Muscle of leg (tissue), 11 donors: ENCODE measurements around the gene DIS3L2. TPM values are rescaled to one million over a fixed set of nuclear protein-coding genes. Genes with fewer than 3 reads are reported as not detected.
"Not testable (repeated sequence)": the region's sequence is repeated elsewhere in the genome, so short reads cannot be mapped to it uniquely, and the experiment has no call there.

ENCODE experiments used
- DNase-seq: peaks from one replicate; pipeline ENCODE4 v3.0.0; 2013
- H3K27ac ChIP-seq: one replicate; pipeline ENCODE4 v1.5.1; 2013; ENCODE audit warnings: mild to moderate bottlenecking, low read length, control low read depth
- H3K27me3 ChIP-seq: one replicate; pipeline ENCODE4 v1.6.1; 2013; ENCODE audit warnings: low read length; ENCODE audit not compliant: control insufficient read depth, insufficient read depth
- H3K36me3 ChIP-seq: one replicate; pipeline ENCODE4 v1.6.1; 2013; ENCODE audit warnings: low read length; ENCODE audit not compliant: control insufficient read depth, insufficient read depth
- H3K4me1 ChIP-seq: one replicate; pipeline ENCODE4 v1.6.1; 2013; ENCODE audit warnings: low read length; ENCODE audit not compliant: control insufficient read depth, insufficient read depth
- H3K4me3 ChIP-seq: one replicate; pipeline ENCODE4 v1.5.1; 2013; ENCODE audit warnings: low read length, control low read depth
- H3K9me3 ChIP-seq: replicated peaks from 2 replicates; pipeline ENCODE4 v1.6.1; 2013; ENCODE audit warnings: low read depth, low read length; ENCODE audit not compliant: control insufficient read depth
- WGBS: methylation state at CpG from one replicate; pipeline ENCODE4 v1.1.5; 2013; ENCODE audit warnings: missing lambda C conversion rate; ENCODE audit not compliant: insufficient coverage; 5-methylcytosine and 5-hydroxymethylcytosine counted together
- polyA plus RNA-seq, 8 donors: library from polyadenylated mRNA; unstranded; fragments of 120-200 nt; gene quantifications; one replicate each; pipeline versions ENCODE4 v1.2.1 to v1.2.3, GENCODE V29; 2013; ENCODE audit warnings: inconsistent platforms in 1 of 8, low replicate concordance in 1 of 8; ENCODE audit not compliant: insufficient read length in 8 of 8, insufficient read depth in 1 of 8
- total RNA-seq: library from RNA; stranded (reverse); fragments of 120-200 nt; gene quantifications from one replicate; pipeline ENCODE4 v1.2.4, GENCODE V29; 2013

The DIS3L2 gene
- total and polyA plus RNA-seq, 9 donors, result 19.3 to 29.8 (median 24.3) TPM

DNA sequence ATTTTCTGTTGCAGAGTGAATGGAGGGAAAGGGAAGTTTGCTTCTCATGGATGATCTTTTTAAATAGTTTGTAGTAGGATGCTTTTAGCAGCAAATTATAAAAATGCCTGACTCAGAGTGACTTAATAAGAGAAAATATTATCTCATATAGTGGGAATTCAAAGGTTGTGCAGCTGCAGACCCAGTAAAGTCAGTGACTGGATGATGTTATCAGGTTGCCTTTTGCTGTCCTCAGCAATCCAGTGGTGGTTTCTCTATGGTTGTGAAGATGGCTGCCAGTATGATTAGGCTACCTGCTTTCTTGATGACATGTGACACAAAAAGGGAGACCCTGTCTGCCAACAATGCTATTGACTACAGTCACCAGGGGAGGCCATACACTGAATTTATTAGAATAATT lies 184.8 kb downstream of the DIS3L2 start:
- H3K4me1 ChIP-seq, result no peaks in the 10 kb centered on the region
- H3K27me3 ChIP-seq, result no peaks in the 10 kb centered on the region
- DNase-seq, result no peak
- no peak overlapping the region for H3K4me3 ChIP-seq
- H3K36me3 ChIP-seq, result no peaks in the 10 kb centered on the region
- H3K9me3 ChIP-seq, result no peaks in the 10 kb centered on the region
- no peak overlapping the region for H3K27ac ChIP-seq

DNA sequence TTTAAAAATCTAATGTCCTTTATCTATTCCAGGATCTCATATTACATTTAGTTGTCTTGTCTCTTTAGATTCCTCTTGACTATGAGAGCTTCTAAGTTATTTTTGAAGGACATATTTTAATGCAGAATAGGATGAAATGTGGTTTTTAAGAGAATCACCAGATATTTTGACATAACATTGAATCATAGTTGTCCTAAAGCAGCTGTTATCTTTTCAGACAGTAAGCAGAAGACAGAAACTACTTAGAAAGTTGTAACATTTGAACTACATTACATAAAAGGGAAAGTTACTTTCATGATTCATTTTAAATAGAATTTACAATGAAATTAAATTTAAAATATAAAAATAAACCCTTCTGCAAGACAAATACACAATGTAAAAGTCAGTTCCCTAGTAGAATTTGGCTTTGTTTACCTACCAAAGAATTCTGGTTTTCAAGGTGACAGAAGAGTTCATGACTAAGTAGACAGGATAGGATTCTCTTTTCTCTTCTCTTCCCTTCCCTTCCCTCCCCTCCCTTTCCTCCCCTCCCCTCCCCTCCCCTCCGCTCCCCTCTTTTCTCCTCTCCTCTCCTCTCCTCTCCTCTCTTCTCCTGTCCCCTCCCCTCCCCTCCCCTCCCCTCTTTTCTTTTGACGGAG lies 186.0 kb downstream of the DIS3L2 start:
- Histone ChIP-seq H3K4me3 (no peak overlapping the region), H3K9me3 (no peaks in the 10 kb centered on the region), H3K4me1 (no peaks in the 10 kb centered on the region), H3K27ac (no peak overlapping the region), H3K36me3 (no peaks in the 10 kb centered on the region), H3K27me3 (no peaks in the 10 kb centered on the region)
- WGBS, result 100% methylated on average over 1 of the region's 2 CpGs
- no peak for DNase-seq

DNA sequence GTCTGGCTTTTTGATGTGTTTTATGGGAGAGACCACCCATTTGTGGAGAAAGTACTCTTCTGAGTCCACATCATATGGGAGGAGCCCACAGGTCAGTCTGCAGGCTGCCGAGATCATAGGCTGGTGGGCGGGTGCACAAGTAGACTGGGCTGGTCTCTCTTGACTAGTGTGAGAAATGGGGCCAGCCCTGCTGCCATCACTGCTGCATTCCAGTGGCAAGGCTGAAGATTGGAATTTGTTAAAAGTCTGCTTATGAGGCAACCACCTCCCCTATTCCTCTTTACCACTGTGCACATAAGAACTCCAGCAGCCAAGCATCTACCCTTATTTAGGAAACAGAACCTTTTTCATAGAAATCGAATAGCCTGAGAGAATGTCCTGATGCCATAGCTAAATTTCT lies 200.7 kb downstream of the DIS3L2 start:
- Histone ChIP-seq H3K27ac (no peak overlapping the region), H3K4me3 (no peak overlapping the region), H3K27me3 (no peaks in the 10 kb centered on the region), H3K4me1 (no peaks in the 10 kb centered on the region), H3K36me3 (peaks cover 14% of the 10 kb centered on the region), H3K9me3 (no peaks in the 10 kb centered on the region)
- DNase-seq, result no peak
- 90% methylated on average over 2 of the region's 3 CpGs for WGBS

DNA sequence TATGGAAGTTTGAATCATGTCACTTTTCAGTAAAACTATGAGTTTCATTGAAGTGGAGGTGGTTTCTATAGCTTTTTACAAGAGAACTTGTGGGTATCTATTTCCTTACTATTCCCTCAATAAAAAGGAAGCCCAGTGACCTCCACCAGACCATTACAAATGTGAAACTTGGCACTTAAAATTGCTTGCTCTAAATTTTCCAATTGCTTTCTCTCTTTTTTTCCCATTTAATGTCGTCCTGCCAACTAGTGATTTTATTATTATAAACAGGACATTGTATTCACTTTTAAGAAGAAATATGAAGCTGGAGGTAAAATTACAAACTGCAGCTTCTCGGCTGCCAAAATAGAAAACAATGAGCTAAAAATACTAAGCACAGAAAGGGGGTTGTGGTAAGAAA lies 208.9 kb downstream of the DIS3L2 start:
- Histone ChIP-seq H3K9me3 (peaks cover 4% of the 10 kb centered on the region), H3K4me3 (no peak overlapping the region), H3K36me3 (no peaks in the 10 kb centered on the region), H3K27ac (peak overlapping the region; percentile 74), H3K4me1 (peaks cover 3% of the 10 kb centered on the region), H3K27me3 (no peaks in the 10 kb centered on the region)
- no CpG with 5 or more reads among the region's 2 CpGs for WGBS
- DNase-seq, result peak; percentile 89

DNA sequence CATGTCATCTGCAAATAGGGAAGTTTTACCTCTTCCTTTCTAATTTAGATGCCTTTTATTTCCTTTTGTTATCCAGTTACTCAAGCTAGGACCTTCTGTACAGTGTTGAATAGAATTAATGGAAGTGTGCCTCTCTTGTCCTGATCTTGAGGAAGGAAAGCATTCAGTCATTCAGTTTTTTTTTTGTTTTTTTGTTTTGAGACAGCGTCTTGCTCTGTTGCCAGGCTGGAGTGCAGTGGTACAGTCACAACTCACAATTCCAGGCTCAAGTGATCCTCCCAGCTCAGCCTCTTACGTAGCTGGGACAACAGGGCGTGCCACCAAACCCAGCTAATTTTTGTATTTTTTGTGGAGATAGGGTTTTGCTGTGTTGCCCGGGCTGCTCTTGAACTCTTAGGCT lies 213.1 kb downstream of the DIS3L2 start:
- 50% methylated on average over 1 of the region's 4 CpGs for WGBS
- DNase-seq, result peak; percentile 5
- no peaks in the 10 kb centered on the region for H3K27me3 ChIP-seq
- H3K4me1 ChIP-seq, result peaks cover 3% of the 10 kb centered on the region
- H3K4me3 ChIP-seq, result no peak overlapping the region
- no peak overlapping the region for H3K27ac ChIP-seq
- H3K36me3 ChIP-seq, result no peaks in the 10 kb centered on the region
- H3K9me3 ChIP-seq, result peaks cover 7% of the 10 kb centered on the region

DNA sequence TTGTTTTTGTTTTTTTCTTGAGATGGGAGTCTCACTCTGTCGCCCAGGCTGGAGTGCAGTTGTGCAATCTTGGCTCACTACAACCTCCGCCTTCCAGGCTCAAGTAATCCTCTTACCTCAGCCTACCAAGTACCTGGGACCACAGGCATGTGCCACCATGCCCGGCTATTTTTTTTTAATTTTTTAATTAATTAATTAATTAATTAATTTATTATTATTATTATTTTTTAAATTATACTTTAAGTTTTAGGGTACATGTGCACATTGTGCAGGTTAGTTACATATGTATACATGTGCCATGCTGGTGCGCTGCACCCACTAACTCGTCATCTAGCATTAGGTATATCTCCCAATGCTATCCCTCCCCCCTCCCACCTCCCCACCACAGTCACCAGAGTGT lies 215.1 kb downstream of the DIS3L2 start:
- not testable (repeated sequence) for H3K27ac ChIP-seq, H3K4me3 ChIP-seq, H3K4me1 ChIP-seq, H3K9me3 ChIP-seq, DNase-seq, H3K27me3 ChIP-seq, H3K36me3 ChIP-seq
- no CpG with 5 or more reads among the region's 5 CpGs for WGBS

DNA sequence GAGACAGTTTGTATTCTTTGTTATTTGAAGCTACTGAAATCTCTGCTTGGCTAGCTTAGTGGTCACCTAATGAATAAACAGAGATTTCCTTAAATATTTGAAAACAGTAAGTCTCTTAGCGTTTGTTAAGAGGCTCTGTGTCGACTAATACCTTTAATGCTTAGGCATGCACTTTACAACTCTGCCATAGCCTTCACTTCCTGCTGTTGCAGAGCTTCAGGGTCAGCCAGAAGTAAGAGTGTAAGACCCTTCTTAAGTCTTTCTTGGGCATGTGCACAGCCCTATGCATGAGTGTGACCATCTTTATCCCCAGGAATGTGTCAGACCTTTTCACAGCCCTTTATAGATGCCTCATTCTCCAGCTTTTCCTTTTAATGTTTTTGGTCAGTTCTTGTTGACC lies 221.8 kb downstream of the DIS3L2 start:
- no peaks in the 10 kb centered on the region for H3K27me3 ChIP-seq
- no peaks in the 10 kb centered on the region for H3K36me3 ChIP-seq
- H3K9me3 ChIP-seq, result peaks cover 8% of the 10 kb centered on the region
- H3K27ac ChIP-seq, result no peak overlapping the region
- no peak for DNase-seq
- H3K4me1 ChIP-seq, result no peaks in the 10 kb centered on the region
- no CpG with 5 or more reads among the region's 2 CpGs for WGBS
- no peak overlapping the region for H3K4me3 ChIP-seq

DNA sequence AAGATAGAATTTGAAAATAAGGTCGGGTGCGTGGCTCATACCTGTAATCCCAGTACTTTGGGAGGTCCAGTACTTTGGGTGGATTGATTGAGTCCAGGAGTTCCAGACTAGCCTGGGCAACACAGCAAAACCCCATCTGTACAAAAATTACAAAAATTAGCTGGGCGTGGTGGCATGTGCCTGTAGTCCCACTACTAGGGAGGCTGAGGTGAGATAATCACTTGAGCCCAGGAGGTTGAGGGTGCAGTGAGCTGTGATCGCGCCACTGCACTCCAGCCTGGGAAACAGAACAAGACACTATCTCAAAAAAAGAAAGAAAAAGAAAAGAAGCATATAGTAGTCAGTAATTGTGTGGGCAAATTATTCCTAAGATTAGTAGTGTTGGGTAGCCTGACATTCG lies 222.8 kb downstream of the DIS3L2 start:
- H3K27me3 ChIP-seq, result no peaks in the 10 kb centered on the region
- peaks cover 8% of the 10 kb centered on the region for H3K9me3 ChIP-seq
- no peaks in the 10 kb centered on the region for H3K4me1 ChIP-seq
- no peak overlapping the region for H3K4me3 ChIP-seq
- H3K36me3 ChIP-seq, result no peaks in the 10 kb centered on the region
- H3K27ac ChIP-seq, result no peak overlapping the region
- WGBS, result no CpG with 5 or more reads among the region's 6 CpGs
- no peak for DNase-seq

DNA sequence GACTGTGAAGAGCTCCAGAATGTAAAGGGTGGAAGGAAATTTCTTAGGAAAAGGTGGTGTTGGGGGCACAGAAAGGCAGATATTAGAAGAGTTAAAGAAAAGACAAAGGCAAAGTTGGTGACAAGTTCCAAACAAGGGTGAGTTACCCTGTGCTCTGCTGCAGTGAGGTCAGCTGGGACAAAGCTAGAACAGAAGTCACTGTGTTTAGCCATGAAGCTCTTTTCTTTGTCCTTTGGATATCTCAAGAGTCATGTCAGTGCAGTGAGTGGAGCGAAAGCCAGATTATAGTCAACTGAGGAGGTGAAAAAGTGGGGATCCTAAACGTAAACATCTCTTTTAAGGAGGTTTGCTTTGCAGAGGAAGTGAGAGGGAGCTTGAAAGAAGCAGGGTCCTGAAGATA lies 229.3 kb downstream of the DIS3L2 start:
- peaks cover 7% of the 10 kb centered on the region for H3K9me3 ChIP-seq
- 70% methylated on average over 2 of the region's 2 CpGs for WGBS
- no peak for DNase-seq
- H3K27me3 ChIP-seq, result no peaks in the 10 kb centered on the region
- H3K4me3 ChIP-seq, result no peak overlapping the region
- no peak overlapping the region for H3K27ac ChIP-seq
- H3K36me3 ChIP-seq, result no peaks in the 10 kb centered on the region
- no peaks in the 10 kb centered on the region for H3K4me1 ChIP-seq

DNA sequence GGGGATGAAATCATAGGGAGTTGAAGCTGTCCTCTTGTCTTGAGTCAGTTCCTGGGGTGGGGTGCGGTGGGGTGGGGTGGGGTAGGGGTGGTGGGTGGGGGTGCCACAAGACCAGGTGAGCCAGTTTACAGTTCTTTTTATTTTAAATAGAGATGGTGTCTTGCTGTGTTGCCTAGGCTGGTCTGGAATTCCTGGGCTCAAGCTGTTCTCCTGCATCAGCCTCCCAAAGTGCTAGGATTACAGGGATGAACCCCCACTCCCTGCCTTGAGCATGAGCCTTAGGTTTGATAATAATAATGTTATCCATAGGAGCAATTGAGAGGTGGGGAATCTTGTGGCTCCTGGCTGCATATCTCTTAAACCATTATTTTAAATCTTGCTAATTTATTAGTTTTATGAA lies 234.0 kb downstream of the DIS3L2 start:
- Histone ChIP-seq H3K27ac (no peak overlapping the region), H3K9me3 (peaks cover 4% of the 10 kb centered on the region), H3K4me1 (no peaks in the 10 kb centered on the region), H3K27me3 (no peaks in the 10 kb centered on the region), H3K36me3 (no peaks in the 10 kb centered on the region), H3K4me3 (no peak overlapping the region)
- WGBS, result no CpG with 5 or more reads among the region's 1 CpG
- no peak for DNase-seq

DNA sequence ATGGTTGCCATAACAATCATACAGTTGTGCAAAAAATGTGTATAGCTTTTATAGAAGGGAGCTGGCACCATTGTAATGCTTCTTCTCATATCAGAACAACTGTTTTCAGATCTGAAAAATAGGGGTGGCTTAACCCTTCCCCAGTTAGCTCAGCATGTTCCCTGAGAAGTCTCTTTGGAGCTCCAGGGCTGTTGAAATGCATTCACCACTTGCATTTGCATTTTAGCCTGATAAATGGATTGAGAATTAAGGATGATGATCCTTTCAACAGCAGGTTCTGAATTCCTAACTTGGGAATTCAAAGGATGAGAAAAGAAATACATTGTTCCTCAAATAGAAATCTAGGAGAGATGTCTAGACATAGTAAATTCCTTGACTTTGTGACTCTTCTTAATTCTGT lies 235.3 kb downstream of the DIS3L2 start:
- Histone ChIP-seq H3K36me3 (no peaks in the 10 kb centered on the region), H3K4me3 (no peak overlapping the region), H3K27me3 (no peaks in the 10 kb centered on the region), H3K9me3 (peaks cover 4% of the 10 kb centered on the region), H3K4me1 (no peaks in the 10 kb centered on the region), H3K27ac (no peak overlapping the region)
- no peak for DNase-seq
